Measurements from ENCODE around the gene TFAP2E.
A peak's percentile ranks its signal among the peaks of the same experiment; 100 is the strongest.

TFAP2E gene

DNA sequence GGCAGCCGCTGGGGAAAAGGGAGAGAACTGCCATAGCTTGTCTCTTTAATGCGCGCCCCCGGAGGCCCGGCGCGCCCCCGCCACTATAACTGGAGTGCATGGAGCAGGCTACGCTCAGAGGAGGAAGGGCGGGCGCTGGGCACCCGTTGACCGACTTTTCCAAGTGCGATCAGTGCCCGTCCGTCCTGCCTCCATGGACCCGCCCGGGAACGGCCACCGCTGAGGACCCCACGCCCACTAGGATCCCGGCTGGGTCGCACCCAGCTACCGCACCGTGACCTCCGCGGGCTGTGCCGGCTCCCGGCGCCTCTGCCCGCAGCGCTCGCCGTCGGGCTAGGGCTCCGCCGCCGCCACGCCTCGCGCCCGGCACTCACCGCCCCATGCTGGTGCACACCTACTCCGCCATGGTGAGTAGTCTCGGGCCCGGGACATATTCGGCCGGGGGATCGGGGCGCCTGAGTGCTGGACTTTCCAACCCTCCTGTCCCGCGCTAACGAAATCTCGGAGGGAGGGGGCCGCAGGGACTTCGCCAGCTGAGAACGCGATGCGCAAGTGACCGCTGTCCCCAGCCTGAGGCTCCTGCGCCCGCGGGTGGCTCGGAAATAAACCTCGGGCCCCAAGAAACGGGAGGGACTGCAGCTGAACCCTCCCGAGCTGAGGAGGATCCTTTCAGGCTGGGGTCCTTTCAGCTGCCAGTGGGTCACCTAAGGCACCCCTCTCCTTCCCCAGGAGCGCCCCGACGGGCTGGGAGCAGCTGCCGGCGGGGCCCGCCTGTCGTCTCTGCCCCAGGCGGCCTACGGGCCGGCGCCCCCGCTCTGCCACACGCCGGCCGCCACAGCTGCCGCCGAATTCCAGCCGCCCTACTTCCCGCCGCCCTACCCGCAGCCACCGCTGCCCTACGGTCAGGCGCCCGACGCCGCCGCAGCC, at the start of gene TFAP2E:
Gene TFAP2E (plus strand): TSS at position 117 of the 927 bp plus-strand sequence. CDS start 264 bp downstream, at position 381.
- H3K4me3 ChIP-seq (ENCODE audit: low read length) = peak within 1 kb of the TSS; percentile 59
- 0 out of 2 replicates have a peak, but pooled peaks cover 12% of the 10 kb centered on the region for H3K4me1 ChIP-seq (ENCODE audit: insufficient read depth, low read length)
- no peak within 1 kb of the TSS for H3K27ac ChIP-seq (ENCODE audit: low read length)
- H3K27me3 ChIP-seq (ENCODE audit: insufficient read depth, low read length) = peaks cover 98% of the 10 kb centered on the region
- H3K9me3 ChIP-seq (ENCODE audit: insufficient read depth, low read depth, low read length) = no peaks in the 10 kb centered on the region; the same call in 1 of the 2 replicates
- no peak within 1 kb of the TSS for H3K9ac ChIP-seq (ENCODE audit: low read depth, low read length)
- H3K36me3 ChIP-seq (ENCODE audit: insufficient read depth, low read depth, low read length) = no peaks in the 10 kb centered on the region

DNA sequence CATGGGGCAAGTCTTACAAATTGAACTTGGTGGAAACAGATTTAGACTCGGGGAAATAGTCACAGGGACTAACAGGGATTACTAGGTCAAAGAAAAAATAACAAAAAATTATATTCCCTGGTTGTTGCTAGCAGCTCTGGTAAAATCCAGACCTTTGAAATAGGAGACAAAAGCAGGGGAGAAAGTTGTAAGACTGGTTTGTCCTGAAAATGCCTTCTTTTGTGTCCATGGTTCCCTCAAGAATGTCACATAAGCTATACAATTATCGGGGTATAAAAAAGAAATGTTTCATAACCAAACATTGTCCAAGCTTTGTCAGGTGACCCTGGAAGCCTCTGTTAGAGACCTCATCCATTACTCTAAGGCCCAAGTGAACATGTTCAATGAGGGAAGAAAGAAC, 49.0 kb upstream of the TFAP2E start:
- Histone ChIP-seq H3K4me3 (ENCODE audit: low read length) (no peak overlapping the region), H3K9me3 (ENCODE audit: insufficient read depth, low read depth, low read length) (no peaks in the 10 kb centered on the region), H3K36me3 (ENCODE audit: insufficient read depth, low read depth, low read length) (peaks cover 4% of the 10 kb centered on the region; the same call in 1 of the 2 replicates), H3K4me1 (ENCODE audit: insufficient read depth, low read length) (peaks cover 3% of the 10 kb centered on the region; the same call in 1 of the 2 replicates), H3K27me3 (ENCODE audit: insufficient read depth, low read length) (no peaks in the 10 kb centered on the region), H3K9ac (ENCODE audit: low read depth, low read length) (no peak overlapping the region), H3K27ac (ENCODE audit: low read length) (no peak overlapping the region)

DNA sequence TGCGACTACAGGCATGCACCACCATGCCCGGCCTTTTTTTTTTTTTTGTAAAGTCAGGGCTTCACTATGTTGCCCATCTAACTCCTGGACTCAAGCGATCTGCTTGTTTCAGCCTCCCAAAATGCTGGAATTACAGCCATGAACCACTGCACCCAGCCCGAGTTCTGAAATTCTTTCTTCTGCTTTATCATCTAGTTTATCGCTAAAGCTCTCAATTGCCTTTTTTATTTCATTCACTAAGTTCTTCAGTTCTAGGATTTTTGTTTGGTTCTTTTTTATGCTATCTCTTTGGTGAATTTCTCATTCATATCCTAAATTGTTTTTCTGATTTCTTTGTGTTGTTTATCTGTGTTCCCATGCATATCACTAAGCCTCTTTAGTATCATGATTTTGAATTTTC, 42.9 kb upstream of the TFAP2E start:
- Histone ChIP-seq H3K4me1 (ENCODE audit: insufficient read depth, low read length) (peaks cover 8% of the 10 kb centered on the region; the same call in 1 of the 2 replicates), H3K27me3 (ENCODE audit: insufficient read depth, low read length) (no peaks in the 10 kb centered on the region), H3K4me3 (ENCODE audit: low read length) (no peak overlapping the region), H3K36me3 (ENCODE audit: insufficient read depth, low read depth, low read length) (peaks cover 33% of the 10 kb centered on the region), H3K9ac (ENCODE audit: low read depth, low read length) (no peak overlapping the region), H3K9me3 (ENCODE audit: insufficient read depth, low read depth, low read length) (peaks cover 7% of the 10 kb centered on the region; the same call in 1 of the 2 replicates), H3K27ac (ENCODE audit: low read length) (no peak overlapping the region)

DNA sequence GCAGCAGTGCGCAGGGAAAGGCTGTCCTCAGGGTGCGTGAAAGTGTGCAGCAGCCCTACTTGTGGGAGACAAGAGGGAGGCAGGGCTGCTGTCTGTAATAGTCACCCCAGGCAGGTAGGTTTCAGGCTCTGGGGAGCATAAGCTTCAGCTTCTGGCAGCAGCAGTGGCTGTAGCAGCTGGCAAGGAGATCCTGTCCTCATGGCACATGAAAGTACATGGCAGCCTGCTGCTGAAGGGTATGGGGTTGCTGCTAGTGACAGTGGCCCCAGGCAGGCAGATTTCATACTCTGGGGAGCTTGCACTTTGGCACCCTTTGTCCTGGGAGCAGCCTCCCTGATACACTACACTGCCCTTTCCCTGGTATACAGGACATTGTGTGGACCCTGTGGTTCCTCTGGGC, 42.2 kb upstream of the TFAP2E start:
- H3K9me3 ChIP-seq (ENCODE audit: insufficient read depth, low read depth, low read length) = peaks cover 7% of the 10 kb centered on the region; the same call in 1 of the 2 replicates
- no peaks in the 10 kb centered on the region for H3K27me3 ChIP-seq (ENCODE audit: insufficient read depth, low read length)
- no peak overlapping the region for H3K27ac ChIP-seq (ENCODE audit: low read length)
- H3K4me3 ChIP-seq (ENCODE audit: low read length) = no peak overlapping the region
- H3K4me1 ChIP-seq (ENCODE audit: insufficient read depth, low read length) = peaks cover 16% of the 10 kb centered on the region; the same call in 1 of the 2 replicates
- peaks cover 33% of the 10 kb centered on the region for H3K36me3 ChIP-seq (ENCODE audit: insufficient read depth, low read depth, low read length)
- no peak overlapping the region for H3K9ac ChIP-seq (ENCODE audit: low read depth, low read length)

DNA sequence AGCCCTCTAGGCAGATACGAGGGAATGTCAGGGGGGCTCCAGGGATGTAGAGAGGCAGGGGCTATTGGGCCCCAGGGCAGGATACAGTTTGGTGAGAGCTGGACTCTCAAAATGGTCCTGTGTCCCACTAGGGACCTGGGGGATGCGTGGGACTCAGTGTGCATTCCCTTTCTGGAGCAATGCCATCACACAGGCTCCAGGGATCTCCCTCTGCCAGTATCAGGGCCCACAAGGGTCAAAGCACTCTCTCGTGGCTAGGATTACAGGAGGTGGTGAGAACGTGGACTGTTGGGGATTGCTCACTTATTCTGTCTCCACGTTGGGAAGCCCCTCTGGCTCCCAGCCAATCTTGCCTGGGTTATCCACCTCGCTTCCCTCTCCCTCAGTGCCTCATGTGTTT, 41.7 kb upstream of the TFAP2E start:
- Histone ChIP-seq H3K4me1 (ENCODE audit: insufficient read depth, low read length) (peaks cover 20% of the 10 kb centered on the region), H3K27me3 (ENCODE audit: insufficient read depth, low read length) (no peaks in the 10 kb centered on the region), H3K9me3 (ENCODE audit: insufficient read depth, low read depth, low read length) (peaks cover 7% of the 10 kb centered on the region; the same call in 1 of the 2 replicates), H3K27ac (ENCODE audit: low read length) (no peak overlapping the region), H3K4me3 (ENCODE audit: low read length) (no peak overlapping the region), H3K9ac (ENCODE audit: low read depth, low read length) (no peak overlapping the region), H3K36me3 (ENCODE audit: insufficient read depth, low read depth, low read length) (peaks cover 33% of the 10 kb centered on the region)

DNA sequence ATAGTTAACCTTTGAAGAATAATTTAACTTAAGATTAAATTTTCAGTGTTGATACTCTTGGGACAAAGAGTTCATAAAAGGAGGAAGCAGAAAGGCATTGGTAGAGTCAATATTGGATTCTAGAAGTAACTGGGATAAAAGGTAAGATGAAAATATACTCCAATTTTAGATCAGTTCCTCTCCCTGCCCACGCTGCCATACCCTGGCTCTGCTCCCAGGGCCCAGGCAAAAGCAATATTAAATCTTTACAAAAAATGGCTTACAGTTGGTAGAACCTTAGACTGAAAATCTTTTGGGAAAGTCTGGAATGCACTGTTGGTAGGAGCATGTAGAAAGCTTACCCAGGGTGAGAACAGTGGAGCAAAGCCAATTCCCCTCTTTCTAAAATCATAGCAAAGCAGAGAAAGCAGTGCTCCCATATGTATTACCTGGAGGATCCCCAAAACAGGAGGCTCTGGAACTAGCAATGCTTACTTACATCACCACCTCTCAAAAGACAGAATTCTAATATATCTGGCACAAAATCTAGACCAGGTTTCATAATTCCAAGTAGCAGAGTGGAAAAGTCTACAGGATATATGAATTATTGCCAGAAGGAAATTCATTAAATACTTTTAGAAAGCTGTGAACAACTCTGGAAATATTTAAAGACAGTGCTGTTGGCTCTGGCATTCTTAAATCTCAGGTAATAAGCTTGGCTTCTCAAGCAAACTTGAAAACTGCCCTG, 40.5 kb upstream of the TFAP2E start:
- peaks cover 33% of the 10 kb centered on the region for H3K4me1 ChIP-seq (ENCODE audit: insufficient read depth, low read length)

DNA sequence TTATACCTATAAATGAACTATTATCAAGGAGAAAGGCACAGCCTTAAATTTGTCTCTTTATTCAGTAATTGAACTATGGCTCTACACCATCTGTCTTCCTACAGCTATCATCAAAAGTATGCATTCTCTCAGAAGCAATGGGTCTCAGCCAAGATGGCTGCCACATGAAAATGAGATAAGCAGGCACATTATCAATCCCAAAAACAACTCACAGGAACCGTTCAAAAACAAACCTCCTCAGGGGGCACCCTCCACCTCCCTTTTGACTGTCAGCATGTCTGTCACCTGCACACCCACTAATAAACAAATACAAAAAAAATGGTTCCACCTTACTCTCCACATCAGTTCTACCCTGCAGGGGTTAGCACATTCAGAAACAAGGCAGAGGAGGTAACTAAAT, 39.5 kb upstream of the TFAP2E start:
- no peak overlapping the region for H3K4me3 ChIP-seq (ENCODE audit: low read length)
- H3K4me1 ChIP-seq (ENCODE audit: insufficient read depth, low read length) = peaks cover 36% of the 10 kb centered on the region
- no peak overlapping the region for H3K9ac ChIP-seq (ENCODE audit: low read depth, low read length)
- H3K9me3 ChIP-seq (ENCODE audit: insufficient read depth, low read depth, low read length) = peaks cover 7% of the 10 kb centered on the region; the same call in 1 of the 2 replicates
- H3K27ac ChIP-seq (ENCODE audit: low read length) = no peak overlapping the region
- H3K27me3 ChIP-seq (ENCODE audit: insufficient read depth, low read length) = no peaks in the 10 kb centered on the region
- H3K36me3 ChIP-seq (ENCODE audit: insufficient read depth, low read depth, low read length) = peaks cover 33% of the 10 kb centered on the region

More for the DNA sequence above, 40.5 kb upstream of the TFAP2E start:
- no peak overlapping the region for H3K9ac ChIP-seq (ENCODE audit: low read depth, low read length)
- H3K27ac ChIP-seq (ENCODE audit: low read length) = no peak overlapping the region
- no peaks in the 10 kb centered on the region for H3K27me3 ChIP-seq (ENCODE audit: insufficient read depth, low read length)
- H3K4me3 ChIP-seq (ENCODE audit: low read length) = no peak overlapping the region
- H3K9me3 ChIP-seq (ENCODE audit: insufficient read depth, low read depth, low read length) = peaks cover 7% of the 10 kb centered on the region; the same call in 1 of the 2 replicates
- peaks cover 33% of the 10 kb centered on the region for H3K36me3 ChIP-seq (ENCODE audit: insufficient read depth, low read depth, low read length)

DNA sequence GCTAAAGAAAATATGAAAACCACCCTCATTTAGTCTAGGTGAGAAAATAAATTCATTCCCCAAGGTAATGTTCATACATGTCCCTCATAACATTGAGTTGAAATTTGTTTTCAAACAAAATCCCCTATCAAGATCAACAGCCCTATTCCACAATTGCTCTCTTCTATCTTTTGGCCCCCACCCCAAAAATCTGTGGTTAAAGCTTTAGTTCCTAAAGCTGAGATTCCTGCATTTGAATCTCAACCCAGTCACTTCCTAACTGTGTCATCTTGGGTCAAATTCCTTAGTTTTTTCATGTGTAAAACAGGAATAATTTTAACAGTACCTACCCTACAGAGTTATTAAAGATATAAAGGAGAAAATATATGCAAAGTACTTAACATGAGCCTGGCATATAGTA, 37.9 kb upstream of the TFAP2E start:
- no peaks in the 10 kb centered on the region for H3K27me3 ChIP-seq (ENCODE audit: insufficient read depth, low read length)
- H3K9ac ChIP-seq (ENCODE audit: low read depth, low read length) = no peak overlapping the region
- H3K9me3 ChIP-seq (ENCODE audit: insufficient read depth, low read depth, low read length) = peaks cover 6% of the 10 kb centered on the region; the same call in 1 of the 2 replicates
- H3K27ac ChIP-seq (ENCODE audit: low read length) = no peak overlapping the region
- H3K4me1 ChIP-seq (ENCODE audit: insufficient read depth, low read length) = peaks cover 47% of the 10 kb centered on the region
- H3K36me3 ChIP-seq (ENCODE audit: insufficient read depth, low read depth, low read length) = peaks cover 22% of the 10 kb centered on the region
- no peak overlapping the region for H3K4me3 ChIP-seq (ENCODE audit: low read length)

DNA sequence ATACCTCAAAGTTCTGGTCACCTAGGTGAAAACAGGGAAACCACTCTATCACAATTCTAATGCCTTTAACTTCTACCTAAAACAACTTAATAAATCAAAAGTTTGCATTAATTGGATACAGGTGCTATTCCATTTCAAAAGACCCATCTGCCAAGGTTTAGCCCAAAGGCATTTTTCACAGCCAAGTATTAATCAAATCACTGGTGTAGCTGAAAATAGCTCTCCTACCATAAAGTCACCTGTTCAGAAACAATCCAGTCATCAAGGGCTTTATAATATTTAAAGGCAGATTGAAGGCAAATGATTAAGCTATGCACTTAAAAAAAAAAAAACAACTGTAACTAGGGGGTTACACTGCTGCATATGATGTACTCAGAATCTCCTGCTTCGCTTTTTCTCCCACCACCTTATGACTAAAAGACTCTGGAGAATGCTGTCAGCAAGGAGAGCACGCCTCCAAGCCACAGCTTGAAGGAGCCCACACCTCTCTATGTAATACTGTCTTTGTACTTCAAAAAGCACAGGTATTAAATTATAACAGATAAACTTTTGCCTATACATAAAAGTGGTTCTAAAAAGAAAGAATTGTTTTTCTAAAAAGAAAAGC, 36.5 kb upstream of the TFAP2E start:
- Histone ChIP-seq H3K27ac (ENCODE audit: low read length) (no peak overlapping the region), H3K27me3 (ENCODE audit: insufficient read depth, low read length) (no peaks in the 10 kb centered on the region), H3K4me3 (ENCODE audit: low read length) (no peak overlapping the region), H3K36me3 (ENCODE audit: insufficient read depth, low read depth, low read length) (peaks cover 19% of the 10 kb centered on the region), H3K9ac (ENCODE audit: low read depth, low read length) (no peak overlapping the region), H3K9me3 (ENCODE audit: insufficient read depth, low read depth, low read length) (no peaks in the 10 kb centered on the region), H3K4me1 (ENCODE audit: insufficient read depth, low read length) (peaks cover 47% of the 10 kb centered on the region)

DNA sequence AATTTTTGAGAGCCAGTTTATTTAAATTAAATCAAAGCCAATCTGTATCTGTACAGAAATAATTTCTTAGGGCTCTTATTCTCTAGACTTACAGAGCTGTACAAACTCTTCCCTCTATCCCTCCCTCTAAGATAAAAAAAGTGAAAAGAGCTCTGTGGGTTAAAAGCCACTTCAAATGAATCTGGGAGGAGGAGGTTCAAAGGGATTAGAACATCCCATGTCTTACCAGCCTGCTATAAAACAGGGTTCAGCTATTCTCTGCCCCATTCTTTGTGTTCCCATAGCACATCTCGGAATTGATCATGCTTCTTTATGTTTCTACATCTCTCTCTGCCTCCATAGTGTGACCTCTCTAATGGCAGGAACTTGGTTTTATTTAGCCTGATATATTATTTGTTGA, 35.3 kb upstream of the TFAP2E start:
- no peak overlapping the region for H3K9ac ChIP-seq (ENCODE audit: low read depth, low read length)
- no peaks in the 10 kb centered on the region for H3K27me3 ChIP-seq (ENCODE audit: insufficient read depth, low read length)
- no peak overlapping the region for H3K27ac ChIP-seq (ENCODE audit: low read length)
- no peaks in the 10 kb centered on the region for H3K9me3 ChIP-seq (ENCODE audit: insufficient read depth, low read depth, low read length)
- H3K4me1 ChIP-seq (ENCODE audit: insufficient read depth, low read length) = peaks cover 47% of the 10 kb centered on the region
- H3K4me3 ChIP-seq (ENCODE audit: low read length) = no peak overlapping the region
- H3K36me3 ChIP-seq (ENCODE audit: insufficient read depth, low read depth, low read length) = peaks cover 23% of the 10 kb centered on the region

DNA sequence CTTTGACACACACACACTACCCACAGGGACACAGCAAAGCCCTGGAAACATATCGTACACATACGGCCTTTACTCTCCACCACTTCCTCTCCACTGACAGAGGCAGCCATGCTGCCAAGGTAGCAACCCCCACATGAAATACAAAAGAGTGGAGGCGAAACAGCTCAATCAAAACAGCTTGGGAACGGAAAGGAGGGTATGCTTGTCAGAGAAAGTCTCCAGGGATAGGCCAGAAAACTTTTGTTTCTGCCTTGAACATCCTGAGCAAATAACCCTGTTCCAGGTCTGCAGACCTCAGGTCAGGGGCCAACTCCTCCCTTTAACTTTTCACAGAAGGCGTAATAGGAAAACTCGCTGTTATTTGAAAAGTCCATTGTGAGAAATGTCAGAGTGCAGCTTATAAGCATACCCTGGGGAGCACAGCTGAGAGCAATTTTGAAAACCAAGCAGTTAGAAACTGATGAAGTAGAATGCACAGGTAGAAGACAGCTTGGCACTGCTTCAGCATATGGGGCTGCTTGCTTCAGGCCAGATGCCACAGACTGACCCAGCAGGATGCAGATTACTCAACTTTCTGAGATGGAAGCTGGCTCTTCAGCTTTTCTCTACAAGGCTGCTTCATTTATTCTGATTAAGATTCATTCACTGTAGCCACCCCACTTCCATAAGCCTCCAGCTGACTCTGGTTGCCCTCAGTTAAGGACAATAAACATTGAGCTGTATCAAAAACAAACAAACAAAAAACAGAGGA, 33.9 kb upstream of the TFAP2E start:
- no peak overlapping the region for H3K9ac ChIP-seq (ENCODE audit: low read depth, low read length)

More for the DNA sequence above, 33.9 kb upstream of the TFAP2E start:
- Histone ChIP-seq H3K4me1 (ENCODE audit: insufficient read depth, low read length) (peaks cover 43% of the 10 kb centered on the region), H3K27ac (ENCODE audit: low read length) (no peak overlapping the region), H3K27me3 (ENCODE audit: insufficient read depth, low read length) (no peaks in the 10 kb centered on the region), H3K36me3 (ENCODE audit: insufficient read depth, low read depth, low read length) (peaks cover 32% of the 10 kb centered on the region), H3K9me3 (ENCODE audit: insufficient read depth, low read depth, low read length) (no peaks in the 10 kb centered on the region), H3K4me3 (ENCODE audit: low read length) (no peak overlapping the region)
